ENCODE data around the gene LYST.

GRCh38 chr1:235617808-235618207, 248.9 kb downstream of the LYST start:
- peak; percentile 32; the same call in 1 of the 2 replicates for TF ChIP-seq CTCF (conservative IDR thresholded peaks at IDR 0.05; ENCODE audit: low read depth, low read length)
- no peak for TF ChIP-seq EZH2 (IDR thresholded peaks at IDR 0.05; ENCODE audit: low read length, unreplicated experiment)
